ELF-1 (cell line): Measurements from ENCODE around the gene DDR2.

Source experiments
- DNase-seq: peaks from one replicate; pipeline ENCODE4 v3.0.0-alpha.2; 2016; ENCODE audit warnings: low read depth, low spot score

DDR2 gene

GRCh38 chr1:162629651-162630050 lies 2.6 kb upstream of the DDR2 start:
- no peak for DNase-seq

DNA sequence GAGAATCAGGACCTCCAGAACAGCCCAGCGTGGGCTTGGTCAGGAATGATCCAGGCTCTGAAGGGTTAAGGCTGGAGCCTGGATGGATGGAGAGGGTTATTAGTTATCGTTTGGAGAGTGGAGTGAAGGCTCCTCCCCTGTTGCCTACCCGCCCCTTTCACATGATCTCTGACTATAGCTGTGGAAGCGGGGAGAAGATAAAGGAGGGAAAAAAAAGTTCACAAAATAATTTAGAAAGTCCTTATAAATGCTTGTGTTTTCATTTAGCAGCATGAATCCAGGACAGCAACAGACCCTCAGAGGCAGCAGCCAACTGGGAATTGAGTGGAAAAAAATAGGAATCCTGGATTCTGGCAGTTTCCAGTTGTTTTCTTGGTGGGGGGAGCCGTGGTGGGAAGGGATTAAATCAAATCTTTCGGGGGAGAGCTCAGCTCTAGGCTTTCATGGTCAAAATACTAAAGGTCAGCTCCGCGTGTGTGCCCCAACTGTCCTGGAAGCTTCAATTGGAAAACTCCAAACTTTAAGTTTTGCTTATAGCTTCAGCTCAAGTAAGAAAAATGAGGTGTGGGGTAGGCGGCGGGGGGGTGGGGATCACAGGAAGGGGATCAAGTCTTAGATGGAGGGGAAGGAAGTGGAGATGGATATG lies 595 bp upstream of the DDR2 start:
- DNase-seq: no peak

- DNase-seq: no peak
Measured at GRCh38 chr1:162632698-162633080, 425 bp downstream of the DDR2 start.

DNA sequence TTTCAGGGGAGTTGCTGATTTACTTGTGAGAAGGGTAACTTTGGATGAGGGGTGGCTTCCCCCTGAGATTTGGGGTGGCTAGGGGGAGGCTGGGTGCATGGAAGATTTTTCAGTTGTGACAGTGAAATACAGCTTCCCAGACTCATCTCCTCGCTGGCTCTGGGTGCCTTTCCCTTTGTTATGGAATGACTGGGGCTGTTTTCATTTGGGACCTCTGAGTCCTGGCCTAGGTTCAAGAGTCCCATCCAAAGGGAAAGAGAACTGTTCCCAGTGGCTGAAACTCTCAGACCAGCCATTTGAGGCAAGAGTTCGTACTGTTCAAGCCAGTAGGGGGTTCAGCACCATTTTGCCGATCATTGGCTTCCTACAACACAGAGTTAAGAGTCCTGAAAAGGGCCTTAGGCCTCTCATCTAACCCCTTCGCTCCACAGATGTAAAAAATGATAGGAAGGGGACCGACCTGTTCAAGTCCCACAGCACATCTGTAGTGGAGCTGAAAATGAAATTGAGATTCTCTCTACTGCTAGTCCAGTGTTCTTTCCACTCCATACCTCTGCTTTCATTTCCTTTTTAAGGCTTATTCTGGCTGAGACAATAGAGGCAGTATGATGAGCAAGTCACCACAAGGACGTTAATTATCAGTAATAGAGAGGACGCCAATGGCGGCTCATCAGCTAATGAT lies 958 bp downstream of the DDR2 start:
- DNase-seq: no peak

GRCh38 chr1:162635418-162635817 lies 3.2 kb downstream of the DDR2 start:
- DNase-seq: no peak

GRCh38 chr1:162639718-162640117 lies 7.5 kb downstream of the DDR2 start:
- no peak for DNase-seq

DNA sequence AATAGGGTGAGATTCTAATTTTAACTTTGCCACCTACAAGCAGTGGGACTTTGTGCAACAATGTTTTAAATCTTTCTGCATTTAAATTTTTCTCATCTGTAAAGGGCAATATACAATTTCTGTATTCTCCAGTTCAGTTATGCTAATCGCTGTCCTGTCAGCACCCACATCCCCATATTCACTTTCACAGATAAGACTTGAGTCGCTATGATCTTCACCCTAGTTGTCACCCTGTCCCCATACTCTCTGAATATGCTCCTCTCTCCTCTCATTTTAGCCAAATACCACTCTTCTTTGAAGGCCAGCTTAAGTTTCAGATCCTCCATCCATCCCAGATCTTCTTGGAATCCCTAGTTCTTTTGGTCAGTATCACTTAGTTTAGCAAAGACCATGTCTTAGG lies 8.8 kb downstream of the DDR2 start:
- no peak for DNase-seq

DNA sequence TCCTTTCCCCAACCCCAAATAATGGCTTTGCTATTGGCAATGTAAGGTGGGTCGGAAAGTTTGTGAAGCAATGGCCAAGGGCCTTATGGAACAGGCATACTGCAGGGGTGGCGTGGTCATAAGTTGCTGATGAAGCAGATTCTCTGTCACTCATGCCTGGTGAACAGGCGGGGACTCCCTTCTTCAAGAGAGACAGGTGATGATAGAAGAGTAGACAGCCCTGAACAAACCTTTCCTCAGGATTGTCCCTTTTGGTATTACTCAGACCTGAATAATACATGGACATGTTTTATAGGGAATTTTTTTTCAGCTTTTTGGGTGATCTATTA lies 12.7 kb downstream of the DDR2 start:
- DNase-seq: no peak

DNA sequence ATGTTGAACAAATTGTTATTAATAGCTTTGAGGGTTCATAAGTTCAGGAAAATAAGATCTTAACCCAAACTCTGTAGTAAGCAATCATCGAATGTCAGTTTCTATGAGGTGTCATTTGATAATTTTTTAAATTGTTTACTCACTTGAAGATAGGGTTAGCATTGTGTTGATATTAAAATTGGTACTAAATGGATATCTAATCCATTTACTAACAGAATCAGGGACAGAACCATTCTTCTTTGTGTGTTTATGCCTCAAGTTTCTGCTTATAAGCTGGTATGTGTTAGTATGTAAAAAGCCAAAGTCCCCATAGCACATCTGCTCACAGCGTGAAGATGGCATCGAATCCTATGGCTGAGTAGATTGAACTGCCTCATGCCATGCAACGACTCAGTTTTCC lies 13.4 kb downstream of the DDR2 start:
- DNase-seq: no peak

DNA sequence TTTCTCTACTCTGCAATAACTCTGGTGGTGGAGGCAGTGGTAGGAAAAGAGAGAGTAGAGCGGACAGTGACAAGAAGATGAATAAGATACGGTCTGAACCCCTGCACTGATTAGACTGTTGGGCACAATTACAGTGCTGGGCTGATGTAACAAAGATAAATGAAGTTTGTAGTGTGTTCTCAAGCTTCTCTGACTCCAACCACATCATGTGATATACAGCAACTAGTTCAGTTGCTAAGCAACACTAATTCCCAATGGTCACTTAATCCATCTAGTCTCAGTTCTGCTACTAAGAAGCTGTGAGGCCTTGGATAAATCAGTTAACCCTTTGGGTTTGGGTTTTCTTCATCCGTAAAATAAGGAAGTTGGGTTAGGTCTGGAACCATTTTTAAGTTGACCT lies 17.3 kb downstream of the DDR2 start:
- no peak for DNase-seq

DNA sequence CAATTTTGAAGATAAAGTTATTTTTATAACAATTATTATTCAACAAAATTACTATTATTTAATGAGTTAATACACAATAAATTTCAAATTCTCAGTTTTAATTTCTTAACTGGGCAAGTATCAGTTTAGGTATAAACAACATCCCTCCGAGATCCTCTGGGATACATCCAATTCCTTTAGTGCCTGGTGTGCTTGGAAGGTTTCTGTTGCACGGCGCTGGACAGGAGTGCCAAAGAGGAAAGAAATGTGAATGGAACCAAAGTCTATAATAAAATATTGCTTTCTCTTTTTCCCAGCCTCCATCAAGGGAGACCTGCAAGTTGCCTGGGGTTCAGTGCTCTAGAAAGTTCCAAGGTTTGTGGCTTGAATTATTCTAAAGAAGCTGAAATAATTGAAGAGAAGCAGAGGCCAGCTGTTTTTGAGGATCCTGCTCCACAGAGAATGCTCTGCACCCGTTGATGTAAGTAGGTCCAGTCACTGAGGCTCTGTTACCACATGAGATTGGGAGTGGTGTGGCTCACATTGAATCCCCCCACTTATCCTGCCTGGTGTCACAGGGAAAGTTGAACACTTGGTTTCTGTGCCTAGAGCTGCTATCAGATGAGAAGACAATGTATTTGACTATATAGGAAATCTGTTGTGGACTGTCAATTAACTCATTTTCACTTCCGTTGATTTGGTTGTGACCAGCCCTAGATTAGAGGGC lies 22.8 kb downstream of the DDR2 start:
- DNase-seq: no peak

DNA sequence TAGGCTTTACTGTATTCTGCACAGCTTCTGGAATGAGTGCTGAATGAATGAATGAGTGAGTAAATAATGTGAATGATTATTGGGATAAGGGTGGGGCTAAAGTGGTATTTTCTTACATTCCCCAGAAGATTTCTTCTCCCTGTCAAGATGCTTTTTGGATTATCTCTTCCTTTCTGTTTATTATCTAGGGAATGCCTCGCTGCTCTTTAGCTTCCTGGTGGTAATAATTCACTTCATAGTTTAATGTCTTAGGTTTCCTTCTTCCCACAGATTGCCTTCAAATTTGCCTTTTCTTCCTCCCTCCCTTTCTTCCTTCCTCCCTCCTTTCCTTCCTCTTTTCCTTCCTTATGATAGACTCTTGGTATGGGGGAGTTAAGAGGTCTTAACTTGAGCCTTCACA lies 24.0 kb downstream of the DDR2 start:
- DNase-seq: no peak

- no peak for DNase-seq
Measured at GRCh38 chr1:162660574-162660973, 28.3 kb downstream of the DDR2 start.

GRCh38 chr1:162661336-162661735 lies 29.1 kb downstream of the DDR2 start:
- no peak for DNase-seq

DNA sequence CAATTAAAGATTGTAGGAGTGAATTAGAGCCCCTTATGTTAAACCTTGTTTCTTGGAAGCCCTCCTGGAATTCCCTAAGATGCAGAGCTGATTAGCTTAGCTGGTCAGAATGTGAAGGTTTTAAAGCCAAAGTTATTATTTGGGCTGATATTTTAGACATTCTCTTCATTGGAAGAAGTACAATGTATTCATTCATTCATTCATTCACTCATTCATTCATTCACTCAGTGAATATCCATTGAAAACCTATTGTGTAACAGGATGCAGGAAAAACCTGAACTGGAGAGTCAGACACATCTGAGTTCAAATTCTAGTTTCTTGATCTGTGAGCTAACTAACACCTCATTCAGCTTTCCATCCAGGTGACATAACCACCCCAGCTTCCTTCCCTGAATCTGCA lies 29.7 kb downstream of the DDR2 start:
- no peak for DNase-seq

- DNase-seq: no peak
Measured at GRCh38 chr1:162663086-162663485, 30.8 kb downstream of the DDR2 start.

DNA sequence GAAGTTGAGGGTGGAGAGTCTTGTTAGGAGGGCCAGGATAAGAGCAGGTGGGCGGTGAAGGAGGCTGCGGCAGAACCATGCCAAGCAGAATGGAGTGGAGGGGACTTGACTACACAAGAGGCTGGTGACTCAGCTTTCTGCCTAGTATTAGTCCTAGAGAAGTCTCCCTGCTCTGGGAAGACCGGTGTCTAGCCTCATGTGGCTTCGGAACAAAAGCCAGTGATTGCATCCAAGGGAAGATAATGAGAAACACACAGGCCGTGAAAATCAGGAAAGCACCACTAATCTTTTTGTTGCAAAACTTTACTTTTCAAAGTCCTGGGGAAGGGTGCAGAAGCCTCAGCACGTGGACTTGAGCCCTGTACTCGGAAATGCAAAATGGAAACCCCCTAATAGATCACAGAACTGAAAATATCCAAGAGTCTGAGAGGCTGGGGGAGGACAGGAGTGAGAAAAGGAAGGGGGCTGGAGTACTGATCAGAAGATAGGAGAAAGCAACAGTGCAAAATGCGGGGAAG lies 31.4 kb downstream of the DDR2 start:
- DNase-seq: peak; percentile 52

- no peak for DNase-seq
Measured at GRCh38 chr1:162666006-162666645, 33.9 kb downstream of the DDR2 start.

GRCh38 chr1:162667381-162668080 lies 35.3 kb downstream of the DDR2 start:
- no peak for DNase-seq

GRCh38 chr1:162670928-162671663 lies 38.8 kb downstream of the DDR2 start:
- no peak for DNase-seq
